Measurements from ENCODE around the gene CPSF4L. TPM values are rescaled to one million over a fixed set of nuclear protein-coding genes. Genes with fewer than 3 reads are reported as not detected.
"Not testable (repeated sequence)": the region's sequence is repeated elsewhere in the genome, so short reads cannot be mapped to it uniquely, and the experiment has no call there.

CPSF4L gene
- under 1 TPM in 1 of 2 donors, not detected in 1; 0.81 TPM for total RNA-seq
- polyA plus RNA-seq = not detected
- long read RNA-seq, donor 1 = 0 reads
- long read RNA-seq, donor 2 = 0 reads

GRCh38 chr17:73261617-73261951, at the start of gene CPSF4L:
TSS of gene CPSF4L (minus strand) at chr17:73261880. CDS start at chr17:73261818, 62 bp downstream.
- intact Hi-C loops (cut with DNase I) = no loop called here
- WGBS, 2 donors = 94 to 97% methylated on average over 9 of the region's 9 CpGs
- no peak for ATAC-seq (ENCODE audit: low FRiP score)

GRCh38 chr17:73311428-73311780, 49.7 kb upstream of the CPSF4L start:
- DNase-seq = peak; percentile 69 to 85
- no peaks in the 10 kb centered on the region for H3K36me3 ChIP-seq (ENCODE audit: control insufficient read depth in 1 of 2, insufficient read depth in 2 of 2, low read length in 1 of 2)
- peak overlapping the region; percentile 74 to 93 for H3K4me3 ChIP-seq (ENCODE audit: low read length in 2 of 2)
- intact Hi-C loops (cut with DNase I) = loop anchor here (1.0 to 10.0 kb wide), 3 partner anchors 19 to 56 kb away; no protein-coding TSS in a partner anchor
- WGBS, 2 donors = 0% methylated on average over 26 to 38 of the region's 38 CpGs
- peaks cover 1 to 3% of the 10 kb centered on the region in 2 donors for H3K4me1 ChIP-seq (ENCODE audit: control insufficient read depth in 1 of 2, insufficient read depth in 2 of 2, low read length in 2 of 2)
- no peaks in the 10 kb centered on the region for H3K27me3 ChIP-seq (ENCODE audit: control insufficient read depth in 1 of 2, insufficient read depth in 2 of 2, low read length in 1 of 2)
- ATAC-seq (ENCODE audit: low FRiP score) = peak; percentile 46
- peak overlapping the region; percentile 45 to 90 for H3K27ac ChIP-seq (ENCODE audit: low read depth in 1 of 2, low read length in 2 of 2)
- no peaks in the 10 kb centered on the region for H3K9me3 ChIP-seq (ENCODE audit: control insufficient read depth, low read length)

More at GRCh38 chr17:73261617-73261951, at the start of gene CPSF4L:
- H3K27ac ChIP-seq (ENCODE audit: low read depth in 1 of 2, low read length in 2 of 2) = no peak within 1 kb of the TSS
- H3K9me3 ChIP-seq (ENCODE audit: control insufficient read depth, low read length) = no peaks in the 10 kb centered on the region
- DNase-seq = peak in 1 of 2 donors; percentile 43
- no peaks in the 10 kb centered on the region for H3K36me3 ChIP-seq (ENCODE audit: control insufficient read depth in 1 of 2, insufficient read depth in 2 of 2, low read length in 1 of 2)
- H3K27me3 ChIP-seq (ENCODE audit: control insufficient read depth in 1 of 2, insufficient read depth in 2 of 2, low read length in 1 of 2) = no peaks in the 10 kb centered on the region
- no peak within 1 kb of the TSS for H3K4me3 ChIP-seq (ENCODE audit: low read length in 2 of 2)
- no peaks in the 10 kb centered on the region for H3K4me1 ChIP-seq (ENCODE audit: control insufficient read depth in 1 of 2, insufficient read depth in 2 of 2, low read length in 2 of 2)

GRCh38 chr17:73309727-73310596, 48.3 kb upstream of the CPSF4L start:
- intact Hi-C loops (cut with DNase I) = loop anchor here (2.0 to 10.0 kb wide), 5 partner anchors 17 to 117 kb away; partner anchors contain the start of gene COG1 (in 1 of the 2)
- H3K4me1 ChIP-seq (ENCODE audit: control insufficient read depth in 1 of 2, insufficient read depth in 2 of 2, low read length in 2 of 2) = peaks cover 3 to 6% of the 10 kb centered on the region in 2 donors
- 15 to 19% methylated on average over 21 of the region's 21 CpGs for WGBS, 2 donors

GRCh38 chr17:73308959-73309358, 47.3 kb upstream of the CPSF4L start:
- not testable (repeated sequence) for H3K4me1 ChIP-seq (ENCODE audit: control insufficient read depth in 1 of 2, insufficient read depth in 2 of 2, low read length in 2 of 2); H3K9me3 ChIP-seq (ENCODE audit: control insufficient read depth, low read length); H3K27me3 ChIP-seq (ENCODE audit: control insufficient read depth in 1 of 2, insufficient read depth in 2 of 2, low read length in 1 of 2); ATAC-seq (ENCODE audit: low FRiP score); H3K4me3 ChIP-seq (ENCODE audit: low read length in 2 of 2); H3K36me3 ChIP-seq (ENCODE audit: control insufficient read depth in 1 of 2, insufficient read depth in 2 of 2, low read length in 1 of 2); DNase-seq
- H3K27ac ChIP-seq (ENCODE audit: low read depth in 1 of 2, low read length in 2 of 2) = peak overlapping the region in 1 of 2 donors; percentile 20
- WGBS, 2 donors = 72% methylated on average over 5 of the region's 5 CpGs
- intact Hi-C loops (cut with DNase I) = loop anchor here (2.0 to 10.0 kb wide), 3 partner anchors 33 to 116 kb away; partner anchors contain the start of gene COG1 (in 1 of the 2)

More at GRCh38 chr17:73309727-73310596, 48.3 kb upstream of the CPSF4L start:
- Histone ChIP-seq H3K27me3 (ENCODE audit: control insufficient read depth in 1 of 2, insufficient read depth in 2 of 2, low read length in 1 of 2) (no peaks in the 10 kb centered on the region), H3K27ac (ENCODE audit: low read depth in 1 of 2, low read length in 2 of 2) (peak overlapping the region; percentile 38 to 62), H3K4me3 (ENCODE audit: low read length in 2 of 2) (peak overlapping the region; percentile 37 to 93), H3K36me3 (ENCODE audit: control insufficient read depth in 1 of 2, insufficient read depth in 2 of 2, low read length in 1 of 2) (no peaks in the 10 kb centered on the region), H3K9me3 (ENCODE audit: control insufficient read depth, low read length) (no peaks in the 10 kb centered on the region)
- DNase-seq (no peak), ATAC-seq (ENCODE audit: low FRiP score) (no peak)

GRCh38 chr17:73308017-73308823, 46.5 kb upstream of the CPSF4L start:
- Histone ChIP-seq H3K27ac (ENCODE audit: low read depth in 1 of 2, low read length in 2 of 2) (peak overlapping the region; percentile 71 to 96), H3K4me3 (ENCODE audit: low read length in 2 of 2) (no peak overlapping the region), H3K36me3 (ENCODE audit: control insufficient read depth in 1 of 2, insufficient read depth in 2 of 2, low read length in 1 of 2) (no peaks in the 10 kb centered on the region), H3K4me1 (ENCODE audit: control insufficient read depth in 1 of 2, insufficient read depth in 2 of 2, low read length in 2 of 2) (peaks cover 3 to 6% of the 10 kb centered on the region in 2 donors), H3K27me3 (ENCODE audit: control insufficient read depth in 1 of 2, insufficient read depth in 2 of 2, low read length in 1 of 2) (no peaks in the 10 kb centered on the region), H3K9me3 (ENCODE audit: control insufficient read depth, low read length) (no peaks in the 10 kb centered on the region)
- DNase-seq (peak; percentile 90), ATAC-seq (ENCODE audit: low FRiP score) (peak; percentile 31)
- intact Hi-C loops (cut with DNase I) = loop anchor here (2.0 to 10.0 kb wide), 3 partner anchors 34 to 115 kb away; partner anchors contain the start of gene COG1 (in 1 of the 2)
- 7 to 10% methylated on average over 23 of the region's 23 CpGs for WGBS, 2 donors

- ATAC-seq (ENCODE audit: low FRiP score) (no peak), DNase-seq (peak in 1 of 2 donors; percentile 82)
- Histone ChIP-seq H3K9me3 (ENCODE audit: control insufficient read depth, low read length) (no peaks in the 10 kb centered on the region), H3K4me3 (ENCODE audit: low read length in 2 of 2) (no peak overlapping the region), H3K27me3 (ENCODE audit: control insufficient read depth in 1 of 2, insufficient read depth in 2 of 2, low read length in 1 of 2) (no peaks in the 10 kb centered on the region), H3K27ac (ENCODE audit: low read depth in 1 of 2, low read length in 2 of 2) (peak overlapping the region; percentile 1 to 62), H3K4me1 (ENCODE audit: control insufficient read depth in 1 of 2, insufficient read depth in 2 of 2, low read length in 2 of 2) (peaks cover 3 to 6% of the 10 kb centered on the region in 2 donors), H3K36me3 (ENCODE audit: control insufficient read depth in 1 of 2, insufficient read depth in 2 of 2, low read length in 1 of 2) (no peaks in the 10 kb centered on the region)
- 10 to 12% methylated on average over 4 to 9 of the region's 9 CpGs for WGBS, 2 donors
- intact Hi-C loops (cut with DNase I) = loop anchor here in 1 of 2 donors (5.0 to 10.0 kb wide), 2 partner anchors 35 to 52 kb away; no protein-coding TSS in a partner anchor
Measured at GRCh38 chr17:73307130-73307529, 45.5 kb upstream of the CPSF4L start.

GRCh38 chr17:73305845-73306836, 44.5 kb upstream of the CPSF4L start:
- no peaks in the 10 kb centered on the region for H3K27me3 ChIP-seq (ENCODE audit: control insufficient read depth in 1 of 2, insufficient read depth in 2 of 2, low read length in 1 of 2)
- no peak for DNase-seq
- H3K36me3 ChIP-seq (ENCODE audit: control insufficient read depth in 1 of 2, insufficient read depth in 2 of 2, low read length in 1 of 2) = no peaks in the 10 kb centered on the region
- peak overlapping the region; percentile 88 to 98 for H3K27ac ChIP-seq (ENCODE audit: low read depth in 1 of 2, low read length in 2 of 2)
- 34 to 47% methylated on average over 11 of the region's 11 CpGs for WGBS, 2 donors
- H3K4me1 ChIP-seq (ENCODE audit: control insufficient read depth in 1 of 2, insufficient read depth in 2 of 2, low read length in 2 of 2) = peaks cover 3 to 6% of the 10 kb centered on the region in 2 donors
- intact Hi-C loops (cut with DNase I) = loop anchor here in 1 of 2 donors (5.0 to 10.0 kb wide), 2 partner anchors 36 to 51 kb away; no protein-coding TSS in a partner anchor
- no peak overlapping the region for H3K4me3 ChIP-seq (ENCODE audit: low read length in 2 of 2)
- H3K9me3 ChIP-seq (ENCODE audit: control insufficient read depth, low read length) = no peaks in the 10 kb centered on the region
- ATAC-seq (ENCODE audit: low FRiP score) = no peak
